GM12872 (cell line): Measurements from ENCODE around the gene USP17L12.
"Not testable (repeated sequence)": the region's sequence is repeated elsewhere in the genome, so short reads cannot be mapped to it uniquely, and the experiment has no call there.

Source experiments
- CTCF ChIP-seq: IDR thresholded peaks from 3 replicates; pipeline ENCODE4 v1.5.1; 2011; ENCODE audit warnings: low read depth, mild to moderate bottlenecking, low read length, moderate library complexity; ENCODE audit not compliant: insufficient read depth

The USP17L12 gene

GRCh38 chr4:9253078-9253477 lies 33.1 kb downstream of the USP17L12 start, which contains the start of gene USP17L19:
TSS of gene USP17L19 (plus strand) at chr4:9253378. CDS start at chr4:9253378, 0 bp downstream.
- TF ChIP-seq CTCF, result not testable (repeated sequence)

GRCh38 chr4:9257824-9258223 lies 37.9 kb downstream of the USP17L12 start, which contains the start of gene USP17L20:
TSS of gene USP17L20 (plus strand) at chr4:9258124. CDS start at chr4:9258124, 0 bp downstream.
- TF ChIP-seq CTCF, result not testable (repeated sequence)

GRCh38 chr4:9262572-9262971 lies 42.6 kb downstream of the USP17L12 start, which contains the start of gene USP17L21:
TSS of gene USP17L21 (plus strand) at chr4:9262872. CDS start at chr4:9262872, 0 bp downstream.
- not testable (repeated sequence) for TF ChIP-seq CTCF

DNA sequence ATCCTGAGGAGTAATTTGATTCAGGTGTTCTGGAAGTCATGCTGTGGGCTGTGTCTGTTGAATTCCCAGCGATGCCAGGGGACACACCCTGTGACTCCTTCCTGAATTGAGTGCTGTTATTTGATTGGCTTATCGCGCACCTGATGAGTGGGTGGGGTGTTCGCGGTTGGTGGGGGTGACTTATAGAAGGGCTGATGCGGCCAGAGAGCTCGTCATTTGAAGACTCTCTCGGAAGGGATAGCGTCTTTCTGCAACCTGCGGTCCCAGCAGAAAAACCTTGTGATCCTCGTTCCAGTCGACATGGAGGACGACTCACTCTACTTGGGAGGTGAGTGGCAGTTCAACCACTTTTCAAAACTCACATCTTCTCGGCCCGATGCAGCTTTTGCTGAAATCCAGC lies 47.4 kb downstream of the USP17L12 start, which contains the start of gene USP17L22:
Gene USP17L22, plus strand, starts transcription at position 301 of the 400 bp plus-strand sequence. Its CDS starts 0 bp downstream, at position 301.
- TF ChIP-seq CTCF, result not testable (repeated sequence)
